DND-41 (cell line): Measurements from ENCODE around the gene PCK1.
"Not testable (repeated sequence)": the region's sequence is repeated elsewhere in the genome, so short reads cannot be mapped to it uniquely, and the experiment has no call there.

Experiments used
- ATAC-seq: fragments of 200-7000 bp; cut with Tn5 transposase; 3 replicates; pipeline ENCODE4 v1.9.1; 2021; ENCODE audit warnings: low read depth; ENCODE audit not compliant: insufficient read depth
- DNase-seq: peaks from one replicate; pipeline ENCODE4 v3.0.0-alpha.2; 2020
- H2AFZ ChIP-seq: 2 replicates; pipeline ENCODE4 v1.6.0; 2012; ENCODE audit warnings: low read depth, low read length
- H3K27ac ChIP-seq: 2 replicates; pipeline ENCODE4 v1.5.1; 2012; ENCODE audit warnings: low read length, inconsistent platforms
- H3K27me3 ChIP-seq: fragments of 200-600 bp; sonication (generic); 2 replicates; pipeline ENCODE4 v1.6.0; 2012; ENCODE audit warnings: low read length, mild to moderate bottlenecking, inconsistent platforms; ENCODE audit not compliant: insufficient read depth, poor library complexity
- H3K36me3 ChIP-seq: 2 replicates; pipeline ENCODE4 v1.5.1; 2012; ENCODE audit warnings: low read length, inconsistent platforms; ENCODE audit not compliant: insufficient read depth
- H3K4me1 ChIP-seq: 2 replicates; pipeline ENCODE4 v1.5.1; 2012; ENCODE audit warnings: mild to moderate bottlenecking, low read length; ENCODE audit not compliant: insufficient read depth
- H3K4me2 ChIP-seq: 2 replicates; pipeline ENCODE4 v1.6.0; 2012; ENCODE audit warnings: mild to moderate bottlenecking, moderate library complexity, low read length, inconsistent platforms; ENCODE audit not compliant: insufficient read depth
- H3K4me3 ChIP-seq, 2 experiments: fragments of 200-600 bp in 1 of 2; shearing (Covaris generic) in 1 of 2; 2 replicates each; pipeline ENCODE4 v1.5.1; 2012 to 2016; ENCODE audit warnings: inconsistent platforms in 2 of 2, low read length in 2 of 2, mild to moderate bottlenecking in 2 of 2, low read depth in 1 of 2, moderate library complexity in 1 of 2
- H3K79me2 ChIP-seq: 2 replicates; pipeline ENCODE4 v1.6.0; 2012; ENCODE audit warnings: low read length, inconsistent platforms; ENCODE audit not compliant: insufficient read depth
- H3K9ac ChIP-seq: 2 replicates; pipeline ENCODE4 v1.6.0; 2012; ENCODE audit warnings: low read depth, mild to moderate bottlenecking, inconsistent platforms, low read length, moderate library complexity
- H3K9me3 ChIP-seq: 2 replicates; pipeline ENCODE4 v1.5.1; 2012; ENCODE audit warnings: low read length, moderate library complexity, mild to moderate bottlenecking, inconsistent platforms; ENCODE audit not compliant: insufficient read depth, severe bottlenecking
- H4K20me1 ChIP-seq: 2 replicates; pipeline ENCODE4 v1.6.0; 2012; ENCODE audit warnings: low read length; ENCODE audit not compliant: insufficient read depth
- EZH2 ChIP-seq: IDR thresholded peaks from 3 replicates; pipeline ENCODE4 v1.6.1; 2012; ENCODE audit warnings: borderline replicate concordance, low read depth, mild to moderate bottlenecking, moderate library complexity, low read length, inconsistent platforms; ENCODE audit not compliant: severe bottlenecking
- TF ChIP-seq, protein P1 (sequence below): IDR thresholded peaks from 2 replicates; pipeline ENCODE4 v1.5.1; 2012; ENCODE audit warnings: borderline replicate concordance, low read length, moderate library complexity, mild to moderate bottlenecking; ENCODE audit not compliant: poor library complexity, severe bottlenecking; ENCODE audit errors: extremely low read depth

The PCK1 gene

DNA sequence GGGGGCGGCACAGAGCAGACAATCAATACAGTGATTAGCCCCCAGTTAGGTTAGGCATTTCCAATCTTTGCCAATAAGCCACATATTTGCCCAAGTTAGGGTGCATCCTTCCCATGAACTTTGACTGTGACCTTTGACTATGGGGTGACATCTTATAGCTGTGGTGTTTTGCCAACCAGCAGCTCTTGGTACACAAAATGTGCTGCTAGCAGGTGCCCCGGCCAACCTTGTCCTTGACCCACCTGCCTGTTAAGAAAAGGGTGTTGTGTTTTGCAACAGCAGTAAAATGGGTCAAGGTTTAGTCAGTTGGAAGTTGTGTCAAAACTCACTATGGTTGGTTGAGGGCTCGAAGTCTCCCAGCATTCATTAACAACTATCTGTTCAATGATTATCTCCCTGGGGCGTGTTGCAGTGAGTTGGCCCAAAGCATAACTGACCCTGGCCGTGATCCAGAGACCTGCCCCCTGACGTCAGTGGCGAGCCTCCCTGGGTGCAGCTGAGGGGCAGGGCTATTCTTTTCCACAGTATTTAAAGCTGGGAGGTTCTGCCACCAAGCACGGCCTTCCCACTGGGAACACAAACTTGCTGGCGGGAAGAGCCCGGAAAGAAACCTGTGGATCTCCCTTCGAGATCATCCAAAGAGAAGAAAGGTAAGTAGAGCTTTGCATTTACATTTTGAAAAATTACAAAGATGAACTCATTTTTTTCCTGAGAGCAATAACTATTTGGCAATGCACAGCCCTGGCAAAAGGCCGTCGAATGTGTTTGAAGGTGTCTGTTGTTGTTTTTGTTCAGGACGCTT lies at the start of gene PCK1:
Gene PCK1, plus strand, starts transcription at position 557 of the 802 bp plus-strand sequence. CDS start 302 bp downstream, outside the sequence.
- H3K4me1 ChIP-seq, result no peaks in the 10 kb centered on the region
- H3K27ac ChIP-seq, result no peak within 1 kb of the TSS
- no peak within 1 kb of the TSS for H2AFZ ChIP-seq
- H3K36me3 ChIP-seq, result no peaks in the 10 kb centered on the region
- no peak within 1 kb of the TSS for H3K4me3 ChIP-seq
- H3K4me2 ChIP-seq, result no peak within 1 kb of the TSS
- ATAC-seq (no peak), DNase-seq (no peak)
- TF ChIP-seq, protein P1, sequence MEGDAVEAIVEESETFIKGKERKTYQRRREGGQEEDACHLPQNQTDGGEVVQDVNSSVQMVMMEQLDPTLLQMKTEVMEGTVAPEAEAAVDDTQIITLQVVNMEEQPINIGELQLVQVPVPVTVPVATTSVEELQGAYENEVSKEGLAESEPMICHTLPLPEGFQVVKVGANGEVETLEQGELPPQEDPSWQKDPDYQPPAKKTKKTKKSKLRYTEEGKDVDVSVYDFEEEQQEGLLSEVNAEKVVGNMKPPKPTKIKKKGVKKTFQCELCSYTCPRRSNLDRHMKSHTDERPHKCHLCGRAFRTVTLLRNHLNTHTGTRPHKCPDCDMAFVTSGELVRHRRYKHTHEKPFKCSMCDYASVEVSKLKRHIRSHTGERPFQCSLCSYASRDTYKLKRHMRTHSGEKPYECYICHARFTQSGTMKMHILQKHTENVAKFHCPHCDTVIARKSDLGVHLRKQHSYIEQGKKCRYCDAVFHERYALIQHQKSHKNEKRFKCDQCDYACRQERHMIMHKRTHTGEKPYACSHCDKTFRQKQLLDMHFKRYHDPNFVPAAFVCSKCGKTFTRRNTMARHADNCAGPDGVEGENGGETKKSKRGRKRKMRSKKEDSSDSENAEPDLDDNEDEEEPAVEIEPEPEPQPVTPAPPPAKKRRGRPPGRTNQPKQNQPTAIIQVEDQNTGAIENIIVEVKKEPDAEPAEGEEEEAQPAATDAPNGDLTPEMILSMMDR, result no peak
- TF ChIP-seq EZH2, result no peak
- no peaks in the 10 kb centered on the region for H3K79me2 ChIP-seq
- H4K20me1 ChIP-seq, result no peaks in the 10 kb centered on the region
- H3K9me3 ChIP-seq, result no peaks in the 10 kb centered on the region
- H3K27me3 ChIP-seq, result peaks cover 20% of the 10 kb centered on the region
- H3K9ac ChIP-seq, result no peak within 1 kb of the TSS

DNA sequence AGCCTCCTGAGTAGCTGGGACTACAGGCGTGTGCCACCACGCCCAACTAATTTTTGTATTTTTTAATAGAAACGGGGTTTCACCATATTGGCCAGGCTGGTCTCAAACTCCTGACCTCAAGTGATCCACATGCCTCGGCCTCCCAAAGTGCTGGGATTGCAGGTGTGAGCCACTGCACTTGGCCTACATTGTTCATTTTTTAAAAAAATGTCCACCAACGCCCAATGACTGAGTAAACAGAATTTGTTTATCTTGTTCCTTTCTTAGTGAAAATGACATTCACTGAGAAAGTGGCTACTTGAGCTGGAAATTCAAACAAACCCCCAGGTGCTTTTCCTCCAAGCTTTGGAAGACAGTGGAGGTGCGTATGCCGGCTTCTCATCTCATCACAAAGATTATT lies 49.2 kb upstream of the PCK1 start:
- peaks cover 28% of the 10 kb centered on the region for H3K27me3 ChIP-seq
- H2AFZ ChIP-seq, H3K4me2 ChIP-seq, H3K27ac ChIP-seq, H3K36me3 ChIP-seq, H3K4me1 ChIP-seq, H3K9me3 ChIP-seq, H4K20me1 ChIP-seq, ATAC-seq, H3K4me3 ChIP-seq, DNase-seq, H3K9ac ChIP-seq, H3K79me2 ChIP-seq: not testable (repeated sequence)

DNA sequence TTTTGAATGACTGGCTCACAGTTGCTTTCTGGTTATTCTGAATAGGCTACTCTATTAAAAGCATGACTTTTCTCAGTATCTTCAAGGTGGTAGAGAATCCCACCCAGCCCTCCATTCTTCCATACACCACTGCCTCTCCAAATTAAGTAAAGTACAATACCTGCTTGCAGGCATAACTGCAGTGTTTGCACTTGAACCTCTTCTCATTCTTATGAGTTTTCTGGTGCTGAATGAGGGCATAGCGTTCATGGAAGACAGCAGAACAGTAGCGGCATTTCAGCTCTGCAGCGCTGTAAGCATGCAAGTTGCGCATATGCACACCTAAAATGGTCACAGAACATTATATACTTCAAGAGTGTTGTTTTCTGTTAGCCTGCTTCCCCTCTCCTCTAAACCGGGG lies 48.5 kb upstream of the PCK1 start:
- no peak for ATAC-seq
- H3K27ac ChIP-seq, result no peak overlapping the region
- H2AFZ ChIP-seq, result no peak overlapping the region

DNA sequence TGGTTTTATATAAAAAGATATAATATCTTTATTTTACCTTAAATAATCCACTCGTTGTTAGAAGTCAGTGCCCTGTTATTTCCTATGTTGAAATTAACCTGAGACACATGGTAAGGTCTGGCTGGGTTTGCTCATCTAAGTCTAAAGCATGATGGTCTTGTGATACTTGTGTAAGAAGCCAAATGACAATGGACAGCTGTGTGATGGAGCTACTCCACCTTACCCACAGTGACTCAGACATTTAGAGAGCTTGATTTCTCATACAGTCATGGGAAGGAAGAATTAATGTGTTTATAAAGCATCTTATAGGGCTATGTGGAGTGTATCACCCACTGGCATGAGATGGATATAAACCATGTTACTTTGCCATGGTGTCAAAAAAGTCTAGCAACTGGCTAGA lies 47.7 kb upstream of the PCK1 start:
- H3K9ac ChIP-seq, result no peak overlapping the region
- TF ChIP-seq EZH2, result no peak
- TF ChIP-seq, protein P1, result no peak
- no peak overlapping the region for H2AFZ ChIP-seq
- no peak overlapping the region for H3K27ac ChIP-seq
- peaks cover 31% of the 10 kb centered on the region for H3K27me3 ChIP-seq
- no peak for ATAC-seq
- H3K4me3 ChIP-seq, result no peak overlapping the region
- H3K9me3 ChIP-seq, result no peaks in the 10 kb centered on the region
- DNase-seq, result no peak
- H3K4me2 ChIP-seq, result no peak overlapping the region
- no peaks in the 10 kb centered on the region for H3K79me2 ChIP-seq
- H3K4me1 ChIP-seq, result no peaks in the 10 kb centered on the region
- no peaks in the 10 kb centered on the region for H4K20me1 ChIP-seq
- H3K36me3 ChIP-seq, result no peaks in the 10 kb centered on the region

More for the DNA sequence above, 48.5 kb upstream of the PCK1 start:
- Histone ChIP-seq H3K9me3 (no peaks in the 10 kb centered on the region), H3K36me3 (no peaks in the 10 kb centered on the region), H4K20me1 (no peaks in the 10 kb centered on the region), H3K27me3 (peaks cover 28% of the 10 kb centered on the region), H3K9ac (no peak overlapping the region), H3K4me2 (no peak overlapping the region), H3K4me1 (no peaks in the 10 kb centered on the region), H3K79me2 (no peaks in the 10 kb centered on the region), H3K4me3 (no peak overlapping the region)
- TF ChIP-seq, protein P1, result no peak
- no peak for TF ChIP-seq EZH2
- no peak for DNase-seq
